ENCODE data around the gene MSL3.

- TF ChIP-seq POLR2A (IDR thresholded peaks at IDR 0.05; ENCODE audit: low read length) (no peak), GATA1 (IDR thresholded peaks at IDR 0.05; ENCODE audit: low read depth, low read length) (no peak)
Observed at GRCh38 chrX:11757397-11757718, 679 bp upstream of the MSL3 start.
